H1 (cell line): ENCODE results near the gene ZNG1B. TPM values are rescaled to one million over a fixed set of nuclear protein-coding genes. Genes with fewer than 3 reads are reported as not detected.
A peak's percentile ranks its signal among the peaks of the same experiment; 100 is the strongest.

Source experiments
- CTCF ChIA-PET: fragments of 300-600 bp; sonication (Branson Sonifier 250); formaldehyde crosslinking; loops from one replicate; lab custom pipeline; 2021; ENCODE audit not compliant: partially characterized antibody; lab: Charles Lee
- POLR2A ChIA-PET: fragments of 300-600 bp; sonication (Branson Sonifier 250); formaldehyde crosslinking; loops from one replicate; lab custom pipeline; 2021; ENCODE audit warnings: inconsistent platforms; ENCODE audit not compliant: partially characterized antibody; lab: Charles Lee
- DNase-seq, 2 experiments: peaks; one replicate each; pipeline versions ENCODE4 v3.0.0 to v3.0.0-alpha.2; 2010 to 2022; ENCODE audit warnings: low spot score in 2 of 2, low read depth in 1 of 2, mixed read lengths in 1 of 2
- FAIRE-seq: peaks from 2 replicates; lab custom pipeline; 2011; peaks lifted over from hg19 to GRCh38; lab: Jason Lieb, UNC
- H2AFZ ChIP-seq: 2 replicates; pipeline ENCODE4 v1.8.1; 2012; ENCODE audit warnings: low read length, inconsistent platforms
- H2AK5ac ChIP-seq: 2 replicates; pipeline ENCODE4 v1.6.1; 2013; ENCODE audit warnings: low read depth, low read length
- H2BK120ac ChIP-seq: replicated peaks from 2 replicates; pipeline ENCODE3; 2013; ENCODE audit warnings: low read depth, low read length, inconsistent platforms
- H2BK12ac ChIP-seq: 2 replicates; pipeline ENCODE4 v1.6.1; 2013; ENCODE audit warnings: low read depth, low read length
- H2BK15ac ChIP-seq: 2 replicates; pipeline ENCODE4 v1.6.1; 2013; ENCODE audit warnings: low read length
- H2BK20ac ChIP-seq: 2 replicates; pipeline ENCODE4 v1.6.1; 2013; ENCODE audit warnings: low read length
- H2BK5ac ChIP-seq: 2 replicates; pipeline ENCODE4 v1.6.1; 2013; ENCODE audit warnings: low read depth, low read length
- H3K14ac ChIP-seq: 2 replicates; pipeline ENCODE4 v1.6.1; 2013; ENCODE audit warnings: inconsistent platforms; ENCODE audit not compliant: insufficient read length
- H3K18ac ChIP-seq: 2 replicates; pipeline ENCODE4 v1.6.1; 2013; ENCODE audit warnings: low read length; ENCODE audit errors: extremely low read depth
- H3K23ac ChIP-seq: 2 replicates; pipeline ENCODE4 v1.6.1; 2013; ENCODE audit warnings: inconsistent platforms; ENCODE audit not compliant: insufficient read length
- H3K23me2 ChIP-seq: 2 replicates; pipeline ENCODE4 v1.6.1; 2013; ENCODE audit warnings: low read depth, low read length
- H3K27ac ChIP-seq: 2 replicates; pipeline ENCODE4 v1.6.1; 2011; ENCODE audit warnings: low read depth, low read length, inconsistent platforms
- H3K27me3 ChIP-seq, 4 experiments: replicated peaks in 1 of 4; 1 replicate in 1 of 4; 2 replicates in 3 of 4; pipeline versions ENCODE4 v1.6.1 to v1.8.1; 2011 to 2013; ENCODE audit warnings: low read length in 3 of 4, mild to moderate bottlenecking in 3 of 4, inconsistent platforms in 2 of 4, mixed read lengths in 2 of 4, moderate library complexity in 1 of 4; ENCODE audit not compliant: control insufficient read depth in 3 of 4, insufficient read depth in 3 of 4; ENCODE audit errors: extremely low read depth in 1 of 4
- H3K36me3 ChIP-seq, 4 experiments: 2 replicates each; pipeline versions ENCODE4 v1.6.1 to v1.8.1; 2011 to 2013; ENCODE audit warnings: mild to moderate bottlenecking in 4 of 4, low read length in 3 of 4, moderate library complexity in 2 of 4, control low read depth in 1 of 4, inconsistent platforms in 1 of 4; ENCODE audit not compliant: insufficient read depth in 4 of 4, control insufficient read depth in 2 of 4
- H3K4ac ChIP-seq: replicated peaks from 2 replicates; pipeline ENCODE3; 2013; ENCODE audit warnings: low read length, low read depth, mixed read lengths, inconsistent platforms; ENCODE audit not compliant: insufficient read length
- H3K4me1 ChIP-seq, 4 experiments: replicated peaks in 1 of 4; 1 replicate in 1 of 4; 2 replicates in 3 of 4; pipeline versions ENCODE4 v1.6.1 to v1.8.1; 2011 to 2013; ENCODE audit warnings: low read length in 3 of 4, inconsistent platforms in 2 of 4, mixed read lengths in 1 of 4; ENCODE audit not compliant: insufficient read depth in 4 of 4, control insufficient read depth in 3 of 4
- H3K4me2 ChIP-seq, 2 experiments: 2 replicates each; pipeline versions ENCODE4 v1.6.1 to v1.8.1; 2011 to 2013; ENCODE audit warnings: low read depth in 2 of 2, low read length in 2 of 2, control low read depth in 1 of 2, inconsistent platforms in 1 of 2, mild to moderate bottlenecking in 1 of 2; ENCODE audit not compliant: insufficient read depth in 1 of 2
- H3K4me3 ChIP-seq, 4 experiments: fragments of 200-600, 300-600 bp in 1 of 4; sonication (generic), shearing (Covaris generic), sonication (Bioruptor Twin) in 1 of 4; 2 replicates each; pipeline versions ENCODE4 v1.5.1 to v1.8.1; 2011 to 2016; ENCODE audit warnings: low read length in 4 of 4, low read depth in 3 of 4, control low read depth in 2 of 4, inconsistent platforms in 2 of 4, mild to moderate bottlenecking in 2 of 4, mixed read lengths in 1 of 4, moderate library complexity in 1 of 4; ENCODE audit not compliant: insufficient read depth in 2 of 4; ENCODE audit errors: extremely low read depth in 1 of 4
- H3K56ac ChIP-seq: replicated peaks from 2 replicates; pipeline ENCODE3; 2013; ENCODE audit warnings: low read depth, mild to moderate bottlenecking, mixed read lengths, low read length, inconsistent platforms; ENCODE audit not compliant: insufficient read length
- H3K79me1 ChIP-seq: 2 replicates; pipeline ENCODE4 v1.6.1; 2013; ENCODE audit warnings: low read depth, low read length, control low read depth
- H3K79me2 ChIP-seq, 2 experiments: 2 replicates each; pipeline versions ENCODE4 v1.6.1 to v1.8.1; 2012 to 2013; ENCODE audit warnings: low read length in 2 of 2, mild to moderate bottlenecking in 2 of 2, inconsistent platforms in 1 of 2; ENCODE audit not compliant: insufficient read depth in 2 of 2, control insufficient read depth in 1 of 2
- H3K9ac ChIP-seq, 4 experiments: replicated peaks in 1 of 4; 1 replicate in 1 of 4; 2 replicates in 3 of 4; pipeline versions ENCODE4 v1.6.1 to v1.8.1; 2011 to 2013; ENCODE audit warnings: low read depth in 3 of 4, low read length in 3 of 4, control low read depth in 2 of 4, mild to moderate bottlenecking in 2 of 4, moderate library complexity in 2 of 4, inconsistent platforms in 1 of 4; ENCODE audit errors: extremely low read depth in 1 of 4
- H3K9me3 ChIP-seq, 2 experiments: 2 replicates each; pipeline versions ENCODE4 v1.6.1 to v1.8.1; 2012 to 2013; ENCODE audit warnings: mild to moderate bottlenecking in 2 of 2, moderate library complexity in 2 of 2, control low read depth in 1 of 2, inconsistent platforms in 1 of 2, low read depth in 1 of 2, low read length in 1 of 2, mixed read lengths in 1 of 2; ENCODE audit not compliant: insufficient read depth in 2 of 2
- H4K20me1 ChIP-seq, 2 experiments: replicated peaks in 1 of 2; 2 replicates each; pipeline versions ENCODE3 to v1.8.1; 2011 to 2013; ENCODE audit warnings: inconsistent platforms in 2 of 2, low read length in 2 of 2, mild to moderate bottlenecking in 1 of 2; ENCODE audit not compliant: insufficient read depth in 2 of 2, control insufficient read depth in 1 of 2
- H4K5ac ChIP-seq: 2 replicates; pipeline ENCODE4 v1.6.1; 2013; ENCODE audit warnings: low read length, low read depth, mixed read lengths, inconsistent platforms; ENCODE audit not compliant: insufficient read length
- H4K8ac ChIP-seq: 2 replicates; pipeline ENCODE4 v1.8.0; 2013; ENCODE audit warnings: mild to moderate bottlenecking, moderate library complexity, low read length, inconsistent platforms; ENCODE audit not compliant: insufficient read depth; ENCODE audit errors: extremely low read depth
- H4K91ac ChIP-seq: replicated peaks from 2 replicates; pipeline ENCODE3; 2013; ENCODE audit warnings: low read length, mixed read lengths, inconsistent platforms; ENCODE audit not compliant: insufficient read length
- ASH2L ChIP-seq: fragments of 200-600, 300-600 bp; sonication (generic); IDR thresholded peaks from one replicate; pipeline ENCODE4 v1.7.1; 2017; ENCODE audit warnings: low read length
- EP300 ChIP-seq, 2 experiments: IDR thresholded peaks; 1 replicate in 1 of 2; 2 replicates in 1 of 2; pipeline ENCODE4 v1.6.1; 2011 to 2012; ENCODE audit warnings: low read depth in 2 of 2, low read length in 2 of 2, mild to moderate bottlenecking in 2 of 2, borderline replicate concordance in 1 of 2, inconsistent platforms in 1 of 2, moderate library complexity in 1 of 2
- GABPA ChIP-seq: IDR thresholded peaks from 2 replicates; pipeline ENCODE4 v1.6.1; 2011; ENCODE audit warnings: mild to moderate bottlenecking, low read length, moderate library complexity, borderline replicate concordance; ENCODE audit not compliant: insufficient read depth
- GTF2F1 ChIP-seq: IDR thresholded peaks from 2 replicates; pipeline ENCODE4 v1.6.1; 2012; ENCODE audit warnings: low read depth, low read length, improper control_type of control experiment, borderline replicate concordance
- JUN ChIP-seq: IDR thresholded peaks from 2 replicates; pipeline ENCODE4 v1.6.1; 2011; ENCODE audit warnings: low read depth, mild to moderate bottlenecking, improper control_type of control experiment, low read length
- KDM5A ChIP-seq: fragments of 200-600 bp; IDR thresholded peaks from 2 replicates; pipeline ENCODE4 v1.7.1; 2012; ENCODE audit warnings: mild to moderate bottlenecking, low read length, inconsistent platforms, mixed read lengths
- RFX5 ChIP-seq: IDR thresholded peaks from 2 replicates; pipeline ENCODE4 v1.6.1; 2011; ENCODE audit warnings: low read depth, low read length, improper control_type of control experiment, borderline replicate concordance
- SAP30 ChIP-seq: fragments of 300-600 bp; sonication (generic); IDR thresholded peaks from 2 replicates; pipeline ENCODE4 v1.7.1; 2012; ENCODE audit warnings: low read length, moderate library complexity, mild to moderate bottlenecking, inconsistent platforms; ENCODE audit not compliant: insufficient read depth, insufficient replicate concordance
- SP1 ChIP-seq: IDR thresholded peaks from 2 replicates; pipeline ENCODE4 v1.6.1; 2011; ENCODE audit warnings: low read depth, low read length
- TCF12 ChIP-seq: IDR thresholded peaks from 2 replicates; pipeline ENCODE4 v1.6.1; 2011; ENCODE audit warnings: low read depth, mild to moderate bottlenecking, low read length
- TEAD4 ChIP-seq: IDR thresholded peaks from 2 replicates; pipeline ENCODE4 v1.6.1; 2012; ENCODE audit warnings: low read depth, low read length, inconsistent platforms, mixed read lengths
- WGBS, 2 experiments: shearing (Covaris generic) in 1 of 2; methylation state at CpG; one replicate each; pipeline versions ENCODE4 v1.1.6 to v1.1.7; 2013 to 2015; ENCODE audit warnings: low lambda C conversion rate in 2 of 2, mixed read lengths in 2 of 2, inconsistent platforms in 1 of 2, low coverage in 1 of 2, missing lambda C conversion rate in 1 of 2; ENCODE audit not compliant: insufficient replicate concordance in 2 of 2, insufficient coverage in 1 of 2, insufficient read length in 1 of 2; ENCODE audit errors: extremely low coverage in 1 of 2, missing lambda C conversion rate in 1 of 2; 5-methylcytosine and 5-hydroxymethylcytosine counted together
- polyA plus RNA-seq, 7 experiments: library from polyadenylated mRNA; depleted of rRNA in 3 of 7; stranded (reverse) in 5 of 7; unstranded in 2 of 7; fragments of >200 nt in 5 of 7; fragments of 200-250 nt in 2 of 7; gene quantifications; 1 replicate in 5 of 7; 2 replicates in 1 of 7; 4 replicates in 1 of 7; pipeline versions ENCODE4 v1.2.1 to v1.2.3, GENCODE V29; 2011 to 2013; ENCODE audit warnings: missing spikeins in 2 of 7, mixed read lengths in 2 of 7
- total RNA-seq: library from RNA; stranded (reverse); fragmentation: NEBNext Ultra II Directional; extraction: Animal tissue kit (Norgen Biotek cat#: 25700); gene quantifications from 2 replicates; pipeline ENCODE4 v1.2.1, GENCODE V29; 2021

Gene ZNG1B
- total and polyA plus RNA-seq, 2 of the 8 experiments (the other 6 are each of a cell fraction or from before 2014, with no cell fraction given), result 12.8 to 32.7 TPM

GRCh38 chr2:113406114-113406513 lies 31.4 kb upstream of the ZNG1B start:
- Histone ChIP-seq H4K91ac (no peak overlapping the region), H4K20me1 (no peaks in the 10 kb centered on the region), H3K14ac (no peak overlapping the region), H3K18ac (no peak overlapping the region), H2AFZ (no peak overlapping the region), H3K9me3 (no peaks in the 10 kb centered on the region), H2BK120ac (no peak overlapping the region), H2BK15ac (no peak overlapping the region), H3K23me2 (no peaks in the 10 kb centered on the region), H3K27me3 (peaks cover 0 to 2% (median 0%) of the 10 kb centered on the region in 4 experiments; a peak in 1 of 7 replicates), H3K56ac (no peak overlapping the region), H4K5ac (no peak overlapping the region), H3K36me3 (no peaks in the 10 kb centered on the region), H2BK5ac (no peak overlapping the region), H3K9ac (no peak overlapping the region), H2AK5ac (no peak overlapping the region), H3K27ac (no peak overlapping the region), H3K79me1 (no peaks in the 10 kb centered on the region), H3K4ac (no peak overlapping the region), H3K4me2 (peak overlapping the region; percentile 5 to 41; a peak in 3 of 4 replicates), H2BK20ac (no peak overlapping the region), H2BK12ac (no peak overlapping the region), H3K23ac (no peak overlapping the region), H3K4me1 (peaks cover 0 to 7% (median 1%) of the 10 kb centered on the region in 4 experiments; a peak in 4 of 7 replicates), H4K8ac (no peak overlapping the region), H3K79me2 (no peaks in the 10 kb centered on the region), H3K4me3 (peak overlapping the region in 1 of 4 experiments; percentile 6; a peak in 1 of 8 replicates)
- no peak for TF ChIP-seq JUN
- TF ChIP-seq RFX5, result no peak
- TF ChIP-seq EP300 (IDR thresholded peaks at IDR 0.05; ENCODE audit: borderline replicate concordance in 1 of 2, low read depth in 2 of 2, low read length in 2 of 2), result no peak
- no peak for TF ChIP-seq GABPA
- TF ChIP-seq TEAD4, result no peak
- TF ChIP-seq KDM5A, result no peak
- TF ChIP-seq SP1, result 0 out of 2 replicates have a peak, but pooled peaks have one; percentile 17
- TF ChIP-seq GTF2F1, result no peak
- no peak for TF ChIP-seq ASH2L
- TF ChIP-seq TCF12, result peak; percentile 64; the same call in 1 of the 2 replicates
- no peak for TF ChIP-seq SAP30
- FAIRE-seq, result no peak
- peak in 1 of 2 experiments; percentile 54 for DNase-seq
- ChIA-PET POLR2A (no interaction called here), CTCF (no interaction called here)
- WGBS, 2 experiments, result 48% methylated on average over 5 of the region's 5 CpGs; no CpG with 5 or more reads in 1 of the 2 experiments
